BJ (cell line): ENCODE measurements around the gene ANKRD29. TPM values are rescaled to one million over a fixed set of nuclear protein-coding genes. Genes with fewer than 3 reads are reported as not detected.

ENCODE experiments used
- CTCF ChIA-PET: fragments of 350-600 bp; formaldehyde crosslinking; extraction: SDS; loops from one replicate; lab custom pipeline; 2021; ENCODE audit warnings: antibody characterized with exemption, inconsistent platforms; lab: Yijun Ruan, JAX
- POLR2A ChIA-PET: fragments of 300-600 bp; sonication (Branson Sonifier 250); formaldehyde crosslinking; extraction: SDS; loops from one replicate; lab custom pipeline; 2021; ENCODE audit warnings: antibody characterized with exemption; lab: Charles Lee
- DNase-seq: peaks from one replicate; pipeline ENCODE4 v3.0.0-alpha.2; 2011; ENCODE audit warnings: low read depth
- H3K27me3 ChIP-seq: 2 replicates; pipeline ENCODE4 v1.6.0; 2011; ENCODE audit warnings: low read length; ENCODE audit not compliant: control insufficient read depth, insufficient read depth
- H3K36me3 ChIP-seq: 2 replicates; pipeline ENCODE4 v1.5.1; 2011; ENCODE audit warnings: low read length; ENCODE audit not compliant: control insufficient read depth, insufficient read depth
- H3K4me3 ChIP-seq: 2 replicates; pipeline ENCODE4 v1.5.1; 2011; ENCODE audit warnings: low read depth, mild to moderate bottlenecking, control low read depth, low read length
- polyA plus RNA-seq: library from polyadenylated mRNA; depleted of rRNA; stranded (reverse); fragments of >200 nt; gene quantifications from 2 replicates; pipeline ENCODE4 v1.2.3, GENCODE V29; 2011
- TF ChIP-seq, protein P1 (sequence below): IDR thresholded peaks from 2 replicates; pipeline ENCODE4 v1.5.1; 2011; ENCODE audit warnings: low read depth, mild to moderate bottlenecking, control low read depth, inconsistent platforms, low read length, moderate library complexity; ENCODE audit not compliant: insufficient read depth

ANKRD29 gene
- polyA plus RNA-seq, 1 experiment: 4.7 TPM

DNA sequence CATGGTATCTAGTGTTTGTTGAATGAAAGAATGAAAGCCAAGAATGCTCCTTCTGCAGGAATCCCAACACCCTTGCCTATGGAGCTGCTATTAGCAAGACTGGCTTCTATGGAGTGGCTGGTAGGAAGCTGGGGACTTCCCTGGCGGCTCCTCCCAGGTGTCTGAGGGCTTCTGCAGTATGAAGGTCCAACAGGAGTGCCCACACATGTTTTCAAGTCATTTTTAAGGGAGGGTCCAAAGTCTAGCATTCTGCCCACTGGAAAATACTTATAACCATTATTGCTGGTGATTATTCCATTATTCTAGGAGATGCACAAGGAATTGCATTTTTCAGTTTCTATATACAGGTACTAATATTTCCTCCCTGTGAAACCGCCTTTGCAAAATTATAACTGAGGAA lies 54.5 kb downstream of the ANKRD29 start:
- ChIA-PET POLR2A (no interaction called here), CTCF (interaction anchor here (1.1 to 1.9 kb wide), 3 partner anchors 10 to 20 kb away, joined by 3 to 10 read pairs (median 6); no protein-coding TSS in a partner anchor)
- Histone ChIP-seq H3K36me3 (no peaks in the 10 kb centered on the region), H3K27me3 (no peaks in the 10 kb centered on the region), H3K4me3 (no peak overlapping the region)
- no peak for DNase-seq
- TF ChIP-seq, protein P1, sequence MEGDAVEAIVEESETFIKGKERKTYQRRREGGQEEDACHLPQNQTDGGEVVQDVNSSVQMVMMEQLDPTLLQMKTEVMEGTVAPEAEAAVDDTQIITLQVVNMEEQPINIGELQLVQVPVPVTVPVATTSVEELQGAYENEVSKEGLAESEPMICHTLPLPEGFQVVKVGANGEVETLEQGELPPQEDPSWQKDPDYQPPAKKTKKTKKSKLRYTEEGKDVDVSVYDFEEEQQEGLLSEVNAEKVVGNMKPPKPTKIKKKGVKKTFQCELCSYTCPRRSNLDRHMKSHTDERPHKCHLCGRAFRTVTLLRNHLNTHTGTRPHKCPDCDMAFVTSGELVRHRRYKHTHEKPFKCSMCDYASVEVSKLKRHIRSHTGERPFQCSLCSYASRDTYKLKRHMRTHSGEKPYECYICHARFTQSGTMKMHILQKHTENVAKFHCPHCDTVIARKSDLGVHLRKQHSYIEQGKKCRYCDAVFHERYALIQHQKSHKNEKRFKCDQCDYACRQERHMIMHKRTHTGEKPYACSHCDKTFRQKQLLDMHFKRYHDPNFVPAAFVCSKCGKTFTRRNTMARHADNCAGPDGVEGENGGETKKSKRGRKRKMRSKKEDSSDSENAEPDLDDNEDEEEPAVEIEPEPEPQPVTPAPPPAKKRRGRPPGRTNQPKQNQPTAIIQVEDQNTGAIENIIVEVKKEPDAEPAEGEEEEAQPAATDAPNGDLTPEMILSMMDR: no peak

- CTCF ChIA-PET: no interaction called here
- DNase-seq: no peak
- H3K27me3 ChIP-seq: no peaks in the 10 kb centered on the region
- H3K36me3 ChIP-seq: no peaks in the 10 kb centered on the region
- POLR2A ChIA-PET: no interaction called here
- no peak overlapping the region for H3K4me3 ChIP-seq
- TF ChIP-seq, protein P1: no peak
Measured at GRCh38 chr18:23605941-23606340, 56.8 kb downstream of the ANKRD29 start.

- H3K36me3 ChIP-seq: no peaks in the 10 kb centered on the region
- POLR2A ChIA-PET: interaction anchor here (0.6 kb wide), 1 partner anchor 36 kb away, joined by 6 read pairs; no protein-coding TSS in a partner anchor
- no peaks in the 10 kb centered on the region for H3K27me3 ChIP-seq
- CTCF ChIA-PET: interaction anchor here (0.6 to 3.8 kb wide), 3 partner anchors 11 to 476 kb away, joined by 3 to 14 read pairs (median 4); no protein-coding TSS in a partner anchor
- TF ChIP-seq, protein P1: no peak
- no peak for DNase-seq
- no peak overlapping the region for H3K4me3 ChIP-seq
Measured at GRCh38 chr18:23599809-23600208, 62.9 kb downstream of the ANKRD29 start.

DNA sequence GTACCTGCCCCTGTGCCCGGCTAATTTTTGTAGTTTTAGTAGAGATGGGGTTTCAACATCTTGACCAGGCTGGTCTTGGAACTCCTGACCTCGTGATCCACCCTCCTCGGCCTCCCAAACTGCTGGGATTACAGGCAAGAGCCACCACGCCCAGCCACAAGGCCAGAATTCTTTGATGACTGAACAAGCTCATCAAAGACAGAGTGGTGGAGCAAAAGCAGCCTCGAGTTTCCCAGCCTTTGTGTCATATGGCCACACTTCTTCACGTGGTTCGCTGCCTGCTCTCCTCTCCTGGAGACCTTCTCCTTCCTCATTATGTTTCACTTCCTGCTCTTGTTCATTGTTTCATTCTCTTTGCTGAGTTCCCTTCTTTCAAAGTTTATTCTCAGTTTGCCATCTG lies 66.5 kb downstream of the ANKRD29 start:
- ChIA-PET POLR2A (no interaction called here), CTCF (no interaction called here)
- no peak for DNase-seq
- TF ChIP-seq, protein P1: no peak
- Histone ChIP-seq H3K36me3 (no peaks in the 10 kb centered on the region), H3K27me3 (no peaks in the 10 kb centered on the region), H3K4me3 (no peak overlapping the region)

DNA sequence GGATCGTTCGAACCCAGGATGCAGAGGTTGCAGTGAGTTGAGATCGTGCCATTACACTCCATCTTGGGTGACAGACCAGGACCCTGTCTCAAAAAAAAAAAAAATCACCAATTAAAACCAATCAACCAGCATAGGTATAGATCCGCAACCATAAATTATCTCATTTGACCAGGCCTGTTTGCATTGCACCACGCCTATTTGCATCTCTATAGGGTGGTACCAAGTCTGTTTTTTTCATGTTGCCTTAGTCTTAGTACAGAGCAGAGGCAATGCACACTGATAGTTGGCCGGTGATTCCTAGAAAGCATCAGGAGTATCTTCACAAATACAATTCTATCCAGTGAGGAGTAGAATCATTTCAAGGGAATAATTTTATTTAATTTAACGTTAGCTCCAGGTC lies 67.1 kb downstream of the ANKRD29 start:
- TF ChIP-seq, protein P1: no peak
- H3K27me3 ChIP-seq: no peaks in the 10 kb centered on the region
- no peak overlapping the region for H3K4me3 ChIP-seq
- DNase-seq: no peak
- H3K36me3 ChIP-seq: no peaks in the 10 kb centered on the region
- ChIA-PET CTCF (no interaction called here), POLR2A (no interaction called here)
